WERI-Rb-1 (cell line): ENCODE measurements around the gene L3MBTL1.

ENCODE experiments used
- DNase-seq: peaks from one replicate; pipeline ENCODE4 v3.0.0-alpha.2; 2020
- H3K27ac ChIP-seq: fragments of 250-450 bp; sonication (Bioruptor Pico); 2 replicates; pipeline ENCODE4 v1.5.1; 2020; ENCODE audit warnings: mild to moderate bottlenecking, moderate library complexity
- H3K27me3 ChIP-seq: fragments of 250-450 bp; sonication (Bioruptor Pico); 2 replicates; pipeline ENCODE4 v1.5.1; 2021; ENCODE audit warnings: mild to moderate bottlenecking, low read depth, moderate library complexity; ENCODE audit not compliant: insufficient read depth, severe bottlenecking
- H3K36me3 ChIP-seq: fragments of 250-450 bp; sonication (Bioruptor Pico); 2 replicates; pipeline ENCODE4 v1.5.1; 2020; ENCODE audit warnings: mild to moderate bottlenecking, moderate library complexity
- H3K4me3 ChIP-seq: 2 replicates; pipeline ENCODE4 v1.5.1; 2011; ENCODE audit warnings: low read depth, mild to moderate bottlenecking, control low read depth, low read length
- H3K9me3 ChIP-seq: fragments of 250-450 bp; sonication (Bioruptor Pico); 2 replicates; pipeline ENCODE4 v1.5.1; 2021; ENCODE audit warnings: mild to moderate bottlenecking, moderate library complexity; ENCODE audit not compliant: severe bottlenecking
- TF ChIP-seq, protein P1 (sequence below): IDR thresholded peaks from 2 replicates; pipeline ENCODE4 v1.5.1; 2011; ENCODE audit warnings: low read depth, mild to moderate bottlenecking, control low read depth, inconsistent platforms, low read length

Gene L3MBTL1

GRCh38 chr20:43534016-43534415, 26.5 kb downstream of the L3MBTL1 start:
- no peak overlapping the region for H3K27ac ChIP-seq
- no peaks in the 10 kb centered on the region for H3K27me3 ChIP-seq
- no peaks in the 10 kb centered on the region; the same call in 1 of the 2 replicates for H3K36me3 ChIP-seq
- DNase-seq, result no peak
- no peaks in the 10 kb centered on the region for H3K9me3 ChIP-seq
- TF ChIP-seq, protein P1, sequence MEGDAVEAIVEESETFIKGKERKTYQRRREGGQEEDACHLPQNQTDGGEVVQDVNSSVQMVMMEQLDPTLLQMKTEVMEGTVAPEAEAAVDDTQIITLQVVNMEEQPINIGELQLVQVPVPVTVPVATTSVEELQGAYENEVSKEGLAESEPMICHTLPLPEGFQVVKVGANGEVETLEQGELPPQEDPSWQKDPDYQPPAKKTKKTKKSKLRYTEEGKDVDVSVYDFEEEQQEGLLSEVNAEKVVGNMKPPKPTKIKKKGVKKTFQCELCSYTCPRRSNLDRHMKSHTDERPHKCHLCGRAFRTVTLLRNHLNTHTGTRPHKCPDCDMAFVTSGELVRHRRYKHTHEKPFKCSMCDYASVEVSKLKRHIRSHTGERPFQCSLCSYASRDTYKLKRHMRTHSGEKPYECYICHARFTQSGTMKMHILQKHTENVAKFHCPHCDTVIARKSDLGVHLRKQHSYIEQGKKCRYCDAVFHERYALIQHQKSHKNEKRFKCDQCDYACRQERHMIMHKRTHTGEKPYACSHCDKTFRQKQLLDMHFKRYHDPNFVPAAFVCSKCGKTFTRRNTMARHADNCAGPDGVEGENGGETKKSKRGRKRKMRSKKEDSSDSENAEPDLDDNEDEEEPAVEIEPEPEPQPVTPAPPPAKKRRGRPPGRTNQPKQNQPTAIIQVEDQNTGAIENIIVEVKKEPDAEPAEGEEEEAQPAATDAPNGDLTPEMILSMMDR, result no peak
- no peak overlapping the region for H3K4me3 ChIP-seq

GRCh38 chr20:43534791-43535350, 27.4 kb downstream of the L3MBTL1 start:
- Histone ChIP-seq H3K27ac (no peak overlapping the region), H3K4me3 (no peak overlapping the region), H3K36me3 (no peaks in the 10 kb centered on the region; the same call in 1 of the 2 replicates), H3K9me3 (no peaks in the 10 kb centered on the region), H3K27me3 (no peaks in the 10 kb centered on the region)
- no peak for DNase-seq
- TF ChIP-seq, protein P1, result no peak

DNA sequence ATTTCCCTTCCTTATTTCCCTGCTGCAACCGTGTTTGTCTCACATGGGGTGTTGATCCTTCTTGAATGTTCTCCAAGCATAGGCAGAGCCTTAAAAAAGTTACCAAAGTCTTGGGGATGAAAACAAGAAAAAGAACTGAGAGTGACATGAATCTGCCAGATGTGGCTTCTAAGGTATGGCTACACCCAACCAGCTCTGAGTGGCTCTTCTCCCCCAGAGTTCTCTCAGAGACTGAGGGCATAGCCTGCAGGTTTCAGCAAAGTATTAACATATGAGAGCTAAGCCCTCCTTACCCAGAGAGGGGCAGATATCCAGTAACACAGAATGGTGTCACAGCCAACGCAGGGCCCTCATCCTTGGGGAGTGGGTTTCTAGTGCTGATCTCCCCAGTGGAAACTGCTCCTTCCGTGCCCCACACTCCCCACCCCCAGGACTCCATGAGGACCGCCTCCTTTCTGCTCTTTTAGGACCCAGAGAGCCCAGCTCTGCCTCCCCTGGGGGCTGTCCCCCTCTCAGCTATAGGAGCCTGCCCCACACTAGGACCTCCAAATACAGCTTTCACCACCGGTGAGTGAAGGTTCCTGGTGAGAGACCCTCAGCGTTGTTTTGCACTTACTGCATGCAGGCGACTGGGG, 28.0 kb downstream of the L3MBTL1 start:
- no peak overlapping the region for H3K27ac ChIP-seq
- H3K9me3 ChIP-seq, result no peaks in the 10 kb centered on the region
- no peaks in the 10 kb centered on the region; the same call in 1 of the 2 replicates for H3K36me3 ChIP-seq
- DNase-seq, result no peak
- no peak overlapping the region for H3K4me3 ChIP-seq
- no peaks in the 10 kb centered on the region for H3K27me3 ChIP-seq
- TF ChIP-seq, protein P1, result no peak

DNA sequence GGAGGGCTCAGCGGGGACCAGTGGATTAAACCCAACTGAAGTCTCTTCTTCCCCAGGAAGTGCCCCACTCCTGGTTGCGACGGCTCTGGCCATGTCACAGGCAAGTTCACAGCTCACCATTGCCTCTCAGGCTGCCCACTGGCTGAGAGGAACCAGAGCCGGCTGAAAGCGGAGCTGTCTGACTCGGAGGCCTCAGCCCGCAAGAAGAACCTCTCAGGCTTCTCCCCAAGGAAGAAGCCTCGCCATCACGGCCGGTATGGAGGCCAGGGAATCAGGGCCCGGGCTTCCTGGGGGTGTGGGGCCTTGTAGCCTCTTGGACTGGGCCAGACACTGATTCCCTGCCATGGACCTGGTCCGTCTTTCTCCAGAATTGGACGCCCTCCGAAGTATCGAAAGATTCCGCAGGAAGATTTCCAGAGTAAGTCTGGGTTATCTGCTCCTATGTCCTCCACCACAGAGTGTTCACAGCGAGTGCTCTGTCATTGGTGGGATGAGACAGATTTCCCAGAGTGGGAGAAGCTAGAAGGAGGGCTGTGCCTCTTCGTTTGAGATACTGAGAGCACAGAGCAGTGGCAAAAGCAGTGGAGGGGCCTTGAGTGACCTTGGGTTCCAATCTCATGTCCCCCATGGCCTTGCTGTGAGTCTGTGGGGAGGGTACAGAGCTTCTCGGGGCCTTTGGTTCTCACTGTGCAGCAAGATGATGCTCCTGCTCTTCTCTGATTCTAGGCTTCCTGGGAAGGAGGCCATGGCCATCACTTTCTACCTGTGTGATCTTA, 28.7 kb downstream of the L3MBTL1 start:
- DNase-seq, result no peak
- H3K36me3 ChIP-seq, result peaks cover 1% of the 10 kb centered on the region; the same call in 1 of the 2 replicates
- H3K4me3 ChIP-seq, result no peak overlapping the region

DNA sequence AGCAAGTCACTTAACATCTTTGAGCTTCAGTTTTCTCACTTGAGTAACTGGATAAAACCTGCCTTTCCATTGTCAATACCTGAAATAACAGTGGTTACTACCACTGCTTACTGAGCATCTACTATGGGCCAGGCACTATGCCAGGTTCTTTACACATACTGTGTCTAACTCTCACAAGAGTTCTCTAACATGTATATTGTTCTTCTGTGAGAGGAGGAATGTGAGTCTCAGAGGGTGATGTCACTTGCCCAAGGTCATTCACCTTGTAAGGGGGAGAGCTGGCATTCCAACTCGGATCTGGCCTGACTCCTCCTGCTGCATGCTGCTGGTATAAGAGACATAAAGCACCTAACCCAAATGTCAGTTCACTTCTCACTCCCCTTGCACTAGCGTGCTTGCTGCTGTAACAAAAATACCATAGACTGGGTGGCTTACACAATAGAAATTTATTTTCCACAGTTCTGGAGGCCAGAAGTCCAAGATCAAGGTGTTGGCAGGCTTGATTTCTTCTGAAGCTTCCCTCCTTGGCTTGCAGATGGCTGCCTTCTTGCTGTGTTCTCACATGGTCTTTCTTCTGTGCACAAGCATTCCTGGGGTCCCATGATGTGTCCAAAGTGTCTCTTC, 29.4 kb downstream of the L3MBTL1 start:
- Histone ChIP-seq H3K4me3 (no peak overlapping the region), H3K9me3 (no peaks in the 10 kb centered on the region), H3K27me3 (no peaks in the 10 kb centered on the region), H3K27ac (no peak overlapping the region), H3K36me3 (peaks cover 5% of the 10 kb centered on the region; the same call in 1 of the 2 replicates)
- TF ChIP-seq, protein P1, result no peak
- DNase-seq, result no peak

More for the DNA sequence above, 28.7 kb downstream of the L3MBTL1 start:
- no peaks in the 10 kb centered on the region for H3K9me3 ChIP-seq
- H3K27ac ChIP-seq, result no peak overlapping the region
- no peaks in the 10 kb centered on the region for H3K27me3 ChIP-seq
- TF ChIP-seq, protein P1, result no peak
